Measurements from ENCODE around the gene KLHL25.
"Not testable (repeated sequence)": the region's sequence is repeated elsewhere in the genome, so short reads cannot be mapped to it uniquely, and the experiment has no call there.

The KLHL25 gene

GRCh38 chr15:85802617-85803016 is 7.9 kb upstream of the KLHL25 start:
- not testable (repeated sequence) for DNase-seq

- DNase-seq: no peak
Measured at GRCh38 chr15:85800478-85801123, 5.9 kb upstream of the KLHL25 start.

DNA sequence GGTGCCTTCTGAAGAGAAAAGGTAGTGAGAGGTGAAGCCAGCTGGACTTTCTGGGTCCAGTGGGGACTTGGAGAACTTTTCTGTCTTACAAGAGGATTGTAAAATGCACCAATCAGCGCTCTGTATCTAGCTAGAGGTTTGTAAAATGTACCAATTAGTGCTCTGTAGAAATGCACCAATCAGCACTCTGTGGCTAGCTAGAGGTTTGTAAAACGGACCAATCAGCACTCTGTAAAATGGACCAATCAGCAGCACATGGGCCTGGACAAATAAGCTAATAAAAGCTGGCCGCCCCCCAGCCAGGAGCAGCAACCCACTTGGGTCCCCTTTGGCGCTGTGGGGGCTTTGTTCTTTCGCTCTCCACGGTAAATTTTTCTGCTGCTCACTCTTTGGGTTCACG is 1.6 kb upstream of the KLHL25 start:
- DNase-seq: not testable (repeated sequence)

- no peak for DNase-seq
Measured at GRCh38 chr15:85795337-85796305, 896 bp upstream of the KLHL25 start.

DNA sequence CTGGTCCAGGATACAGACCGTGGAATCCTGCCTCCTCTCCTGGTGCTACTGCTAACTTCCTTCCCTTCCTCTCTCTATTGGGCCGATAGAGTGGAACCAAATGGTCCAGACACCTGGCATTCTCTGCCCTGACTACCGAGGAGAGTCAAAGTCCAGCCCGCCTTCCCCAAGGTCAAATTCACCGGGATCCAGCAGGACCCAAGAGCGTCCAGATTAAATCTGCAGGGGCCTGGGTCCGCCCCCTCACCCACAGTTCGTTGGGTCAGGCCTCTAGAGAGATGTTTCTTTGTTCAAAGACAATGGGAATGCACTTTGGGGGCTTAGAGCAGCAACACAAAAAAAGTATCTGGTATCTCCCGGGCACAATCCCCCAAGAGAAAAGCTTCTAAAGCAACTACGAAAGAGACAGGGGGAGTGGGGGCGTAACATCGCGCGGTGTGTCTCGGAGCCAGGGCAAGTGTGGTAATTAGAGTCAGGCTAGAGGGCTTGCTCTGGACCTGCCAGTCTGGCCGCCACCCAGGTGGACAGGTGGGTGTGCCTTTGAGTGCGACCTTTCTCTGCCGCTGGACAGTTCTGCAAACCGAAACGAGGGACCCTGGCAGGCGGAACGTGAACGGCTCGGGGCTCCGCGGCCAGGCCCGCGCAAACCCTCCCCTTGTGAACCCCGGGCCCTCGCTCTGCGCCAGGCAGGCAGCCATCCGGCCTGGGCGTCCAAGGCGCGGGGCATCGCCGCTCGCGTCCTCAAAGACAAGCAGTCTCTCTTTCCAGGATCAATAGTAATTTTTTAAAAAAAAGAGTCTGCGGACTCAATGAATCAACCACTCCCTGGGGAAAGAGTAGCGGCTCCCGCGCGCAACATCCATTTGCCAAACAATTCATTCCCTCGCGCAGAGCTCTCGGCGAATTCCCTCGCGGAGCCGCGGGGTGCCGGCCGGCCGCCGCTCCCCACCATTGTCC is 806 bp downstream of the KLHL25 start:
- peak; percentile 64 for DNase-seq

DNA sequence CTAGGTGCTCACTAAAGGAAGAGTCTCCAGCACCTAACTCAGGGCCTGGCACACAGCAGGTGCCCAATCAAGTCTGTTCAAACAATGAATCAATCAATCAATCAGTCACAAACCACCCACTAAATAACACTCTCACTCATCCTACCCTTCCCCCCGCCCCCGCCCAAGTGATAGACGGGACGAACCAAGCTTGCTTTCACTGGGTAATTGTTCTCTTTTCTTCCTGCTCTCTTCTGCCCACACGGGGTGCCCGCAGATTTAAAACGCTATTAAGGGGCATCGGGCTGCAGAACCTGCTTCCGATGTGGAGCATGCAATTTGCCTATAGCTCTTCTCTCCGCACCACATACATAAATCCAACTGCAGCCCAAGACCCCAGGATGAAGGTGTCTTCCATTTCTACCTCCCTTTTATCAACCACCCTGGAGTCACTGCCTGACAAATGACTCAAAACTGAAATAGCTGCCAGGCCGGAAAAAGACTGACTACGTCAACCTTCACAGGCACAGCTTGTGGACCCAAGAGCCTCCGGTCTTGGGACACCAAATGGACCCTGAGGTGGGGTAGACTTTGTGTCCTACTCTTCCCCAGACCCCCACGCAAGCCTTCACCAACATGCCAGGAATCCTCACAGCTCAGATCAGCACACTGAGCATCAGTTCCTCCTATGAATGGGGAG is 1.7 kb downstream of the KLHL25 start:
- peak; percentile 55 for DNase-seq

DNA sequence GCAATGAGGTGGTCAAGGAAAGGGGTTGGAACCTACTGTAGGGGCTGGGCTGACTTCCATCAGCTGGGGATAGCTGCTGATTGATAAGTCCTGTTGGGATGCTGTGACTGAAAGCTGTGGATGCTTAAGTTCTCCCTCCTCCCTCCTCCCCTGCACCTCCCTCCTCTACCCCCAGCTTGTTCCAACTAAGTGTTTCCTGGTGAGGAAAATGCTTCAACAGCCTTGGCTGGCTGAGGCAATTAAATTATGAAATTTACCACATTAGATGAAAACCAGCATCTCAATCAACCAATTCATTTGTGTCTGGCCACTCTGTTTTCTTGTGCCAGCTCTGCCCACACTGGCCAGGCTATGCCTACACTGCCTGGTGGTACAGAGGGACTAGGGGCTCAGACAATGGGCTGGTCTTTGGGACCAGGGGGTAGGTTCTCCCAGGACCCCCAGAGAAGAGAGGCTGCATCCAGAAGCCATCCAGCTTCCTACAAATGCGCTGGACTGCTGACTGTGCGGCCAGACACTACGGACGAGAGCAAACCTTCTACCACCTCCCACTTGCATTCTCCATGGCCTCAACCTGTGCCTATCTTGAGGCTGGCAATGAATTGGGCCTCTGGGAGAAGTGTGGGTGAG is 2.5 kb downstream of the KLHL25 start:
- DNase-seq: no peak

- DNase-seq: no peak
Measured at GRCh38 chr15:85789496-85789875, 5.2 kb downstream of the KLHL25 start.

DNA sequence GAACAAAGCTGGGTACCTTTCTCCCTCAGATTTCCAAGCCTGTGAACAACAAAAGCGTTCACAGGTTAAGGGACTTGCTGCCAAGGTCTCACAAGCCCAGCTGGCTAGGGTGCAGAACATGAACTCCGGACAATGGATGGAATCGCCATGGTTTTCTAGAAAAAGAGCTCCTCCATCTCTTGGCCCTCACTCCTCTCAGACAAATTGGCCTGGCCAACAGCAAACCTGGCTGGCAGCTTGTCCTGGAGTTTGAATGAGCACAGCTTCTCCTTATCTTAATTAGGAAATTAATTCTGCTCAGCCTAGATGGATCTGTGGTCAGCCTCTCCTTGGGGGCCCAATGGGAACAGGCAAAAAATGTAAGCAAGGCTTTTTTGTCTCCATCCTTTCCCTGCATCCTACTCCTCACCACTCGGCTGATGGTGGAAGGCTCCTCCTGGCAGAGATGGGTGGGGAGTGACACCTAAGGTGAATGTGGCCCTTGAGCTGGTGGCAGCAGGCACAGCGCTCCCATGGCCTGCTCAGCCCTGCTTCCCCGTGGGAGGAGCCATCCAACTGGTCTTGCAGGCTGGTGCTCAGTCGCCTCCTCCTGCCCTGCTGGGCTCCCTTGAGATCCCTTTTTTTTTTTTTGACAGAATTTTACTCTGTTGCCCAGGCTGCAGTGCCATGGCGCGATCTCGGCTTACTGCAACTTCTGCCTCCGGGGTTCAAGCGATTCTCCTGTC is 5.8 kb downstream of the KLHL25 start:
- DNase-seq: no peak

- DNase-seq: no peak
Measured at GRCh38 chr15:85786781-85787114, 8.0 kb downstream of the KLHL25 start.

GRCh38 chr15:85785887-85786780 is 8.6 kb downstream of the KLHL25 start:
- DNase-seq: peak; percentile 36

- no peak for DNase-seq
Measured at GRCh38 chr15:85782064-85782463, 12.7 kb downstream of the KLHL25 start.

GRCh38 chr15:85781099-85781498 is 13.6 kb downstream of the KLHL25 start:
- no peak for DNase-seq

- no peak for DNase-seq
Measured at GRCh38 chr15:85780225-85780985, 14.3 kb downstream of the KLHL25 start.

DNA sequence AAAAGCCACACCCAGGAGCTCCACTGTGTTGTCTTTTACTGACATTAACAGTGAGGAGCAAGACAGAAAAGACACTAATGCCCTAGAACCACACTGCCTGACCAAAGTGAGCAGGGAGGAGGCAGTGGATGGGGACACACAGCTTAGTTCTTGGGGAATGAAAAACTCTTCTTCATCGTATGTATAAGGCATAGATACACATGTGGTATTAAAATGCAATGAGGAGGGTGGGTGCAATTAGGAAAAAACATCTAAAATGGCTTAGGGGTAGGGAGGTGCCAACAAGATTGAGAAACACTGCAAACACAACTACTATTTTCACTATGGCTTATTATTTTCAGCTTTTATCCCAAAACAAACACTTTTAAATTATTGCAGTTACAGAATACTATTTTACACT is 15.5 kb downstream of the KLHL25 start:
- no peak for DNase-seq

GRCh38 chr15:85778107-85778776 is 16.5 kb downstream of the KLHL25 start:
- DNase-seq: no peak

- no peak for DNase-seq
Measured at GRCh38 chr15:85777250-85778106, 17.2 kb downstream of the KLHL25 start.

GRCh38 chr15:85773970-85774369 is 20.8 kb downstream of the KLHL25 start:
- DNase-seq: no peak
